Measurements from ENCODE around the gene EIPR1. TPM values are rescaled to one million over a fixed set of nuclear protein-coding genes. Genes with fewer than 3 reads are reported as not detected.

Gene EIPR1
- total RNA-seq, 1 experiment from 2014 or later: 22.8 TPM

DNA sequence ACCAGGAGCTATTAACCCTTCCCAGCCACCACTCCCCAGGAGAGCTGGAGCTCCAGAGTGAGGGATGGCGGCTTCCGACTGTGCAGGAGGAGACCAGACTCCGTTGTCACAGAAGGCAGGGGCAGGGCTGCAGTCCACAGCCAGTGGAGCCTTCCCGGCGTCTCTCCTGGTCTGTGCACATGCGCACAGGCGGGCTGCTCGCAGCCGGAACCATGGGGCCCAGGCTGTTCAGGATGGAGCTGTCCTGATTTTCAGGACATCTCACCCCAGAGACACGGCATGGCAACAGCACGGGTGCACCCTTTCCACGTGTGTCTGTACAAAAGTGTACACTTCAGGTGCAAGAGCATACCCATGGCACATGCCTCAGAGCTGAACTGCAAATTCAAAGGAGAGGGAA, 28.9 kb downstream of the EIPR1 start:
- Mint-ChIP-seq H3K27me3 (ENCODE audit: low read depth) (no peaks in the 10 kb centered on the region), H3K27ac (no peak overlapping the region), H3K4me1 (peaks cover 6% of the 10 kb centered on the region; the same call in 1 of the 2 replicates), H3K9me3 (peaks cover 12% of the 10 kb centered on the region), H3K4me3 (no peak overlapping the region), H3K36me3 (peaks cover 46% of the 10 kb centered on the region)
- TF ChIP-seq ATF1 (CRISPR knock-in tag; IDR thresholded peaks at IDR 0.05) (no peak), ZNF423 (CRISPR knock-in tag; IDR thresholded peaks at IDR 0.05) (no peak), TP53 (CRISPR knock-in tag; IDR thresholded peaks at IDR 0.05) (no peak), ZNF671 (CRISPR knock-in tag; IDR thresholded peaks at IDR 0.05) (no peak), MXD4 (CRISPR knock-in tag; IDR thresholded peaks at IDR 0.05; ENCODE audit: borderline replicate concordance) (no peak), FOXP1 (CRISPR knock-in tag; IDR thresholded peaks at IDR 0.05; ENCODE audit: borderline replicate concordance) (no peak), ETV6 (CRISPR knock-in tag; IDR thresholded peaks at IDR 0.05) (no peak), ZNF317 (CRISPR knock-in tag; IDR thresholded peaks at IDR 0.05; ENCODE audit: borderline replicate concordance, low read depth) (no peak), CREM (CRISPR knock-in tag; IDR thresholded peaks at IDR 0.05) (no peak), RORB (CRISPR knock-in tag; IDR thresholded peaks at IDR 0.05) (no peak), RELA (CRISPR knock-in tag; IDR thresholded peaks at IDR 0.05; ENCODE audit: borderline replicate concordance) (no peak), ARID4B (CRISPR knock-in tag; IDR thresholded peaks at IDR 0.05; ENCODE audit: borderline replicate concordance) (no peak), GABPB1 (CRISPR knock-in tag; IDR thresholded peaks at IDR 0.05) (no peak), JAZF1 (CRISPR knock-in tag; IDR thresholded peaks at IDR 0.05) (no peak), KAT7 (CRISPR knock-in tag; IDR thresholded peaks at IDR 0.05; ENCODE audit: borderline replicate concordance) (no peak)
- TF ChIP-seq, protein P1, sequence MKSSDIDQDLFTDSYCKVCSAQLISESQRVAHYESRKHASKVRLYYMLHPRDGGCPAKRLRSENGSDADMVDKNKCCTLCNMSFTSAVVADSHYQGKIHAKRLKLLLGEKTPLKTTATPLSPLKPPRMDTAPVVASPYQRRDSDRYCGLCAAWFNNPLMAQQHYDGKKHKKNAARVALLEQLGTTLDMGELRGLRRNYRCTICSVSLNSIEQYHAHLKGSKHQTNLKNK (CRISPR knock-in tag; IDR thresholded peaks at IDR 0.05): no peak
- TF ChIP-seq, protein P2, sequence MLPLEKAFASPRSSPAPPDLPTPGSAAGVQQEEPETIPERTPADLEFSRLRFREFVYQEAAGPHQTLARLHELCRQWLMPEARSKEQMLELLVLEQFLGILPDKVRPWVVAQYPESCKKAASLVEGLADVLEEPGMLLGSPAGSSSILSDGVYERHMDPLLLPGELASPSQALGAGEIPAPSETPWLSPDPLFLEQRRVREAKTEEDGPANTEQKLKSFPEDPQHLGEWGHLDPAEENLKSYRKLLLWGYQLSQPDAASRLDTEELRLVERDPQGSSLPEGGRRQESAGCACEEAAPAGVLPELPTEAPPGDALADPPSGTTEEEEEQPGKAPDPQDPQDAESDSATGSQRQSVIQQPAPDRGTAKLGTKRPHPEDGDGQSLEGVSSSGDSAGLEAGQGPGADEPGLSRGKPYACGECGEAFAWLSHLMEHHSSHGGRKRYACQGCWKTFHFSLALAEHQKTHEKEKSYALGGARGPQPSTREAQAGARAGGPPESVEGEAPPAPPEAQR (CRISPR knock-in tag; IDR thresholded peaks at IDR 0.05): no peak
- TF ChIP-seq, protein P3, sequence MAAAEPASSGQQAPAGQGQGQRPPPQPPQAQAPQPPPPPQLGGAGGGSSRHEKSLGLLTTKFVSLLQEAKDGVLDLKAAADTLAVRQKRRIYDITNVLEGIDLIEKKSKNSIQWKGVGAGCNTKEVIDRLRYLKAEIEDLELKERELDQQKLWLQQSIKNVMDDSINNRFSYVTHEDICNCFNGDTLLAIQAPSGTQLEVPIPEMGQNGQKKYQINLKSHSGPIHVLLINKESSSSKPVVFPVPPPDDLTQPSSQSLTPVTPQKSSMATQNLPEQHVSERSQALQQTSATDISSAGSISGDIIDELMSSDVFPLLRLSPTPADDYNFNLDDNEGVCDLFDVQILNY (CRISPR knock-in tag; IDR thresholded peaks at IDR 0.05): no peak
- DNase-seq (ENCODE audit: low spot score): no peak
- ChIA-PET CTCF (no interaction called here), POLR2A (no interaction called here)
- peak; percentile 39 for ATAC-seq

- no peaks in the 10 kb centered on the region for H3K27me3 Mint-ChIP-seq (ENCODE audit: low read depth)
- TF ChIP-seq ZNF416 (CRISPR knock-in tag; IDR thresholded peaks at IDR 0.05): no peak
- peaks cover 6% of the 10 kb centered on the region; the same call in 1 of the 2 replicates for H3K4me1 Mint-ChIP-seq
- peaks cover 28% of the 10 kb centered on the region for H3K36me3 Mint-ChIP-seq
- ChIA-PET CTCF (no interaction called here), POLR2A (no interaction called here)
- ATAC-seq (no peak), DNase-seq (ENCODE audit: low spot score) (no peak)
- no peak overlapping the region for H3K4me3 Mint-ChIP-seq
- H3K9me3 Mint-ChIP-seq: peaks cover 7% of the 10 kb centered on the region; the same call in 1 of the 2 replicates
- H3K27ac Mint-ChIP-seq: no peak overlapping the region
Measured at GRCh38 chr2:3345621-3346020, 32.0 kb downstream of the EIPR1 start.
